OCI-LY3 (cell line): ENCODE data around the gene AXIN1.

Experiments used
- CTCF ChIP-seq: fragments of 200-600, 300-600 bp; sonication (generic); IDR thresholded peaks from 2 replicates; pipeline ENCODE4 v1.5.1; 2014; ENCODE audit warnings: antibody characterized with exemption, low read length, low read depth
- EZH2phosphoT487 ChIP-seq: fragments of 200-600 bp; shearing (Covaris generic); IDR thresholded peaks from 2 replicates; pipeline ENCODE4 v1.6.1; 2018; ENCODE audit warnings: antibody characterized with exemption, mixed run types, low read depth

GRCh38 chr16:396199-396598, 43.7 kb upstream of the AXIN1 start:
- TF ChIP-seq CTCF (no peak), EZH2phosphoT487 (no peak)
